ENCODE data around the gene ONECUT3. TPM values are rescaled to one million over a fixed set of nuclear protein-coding genes. Genes with fewer than 3 reads are reported as not detected.

The ONECUT3 gene
- total RNA-seq, 5 donors from 2014 or later (not counting 1 experiment from before 2014, with no cell fraction given): 0.03 TPM; not detected in 3

DNA sequence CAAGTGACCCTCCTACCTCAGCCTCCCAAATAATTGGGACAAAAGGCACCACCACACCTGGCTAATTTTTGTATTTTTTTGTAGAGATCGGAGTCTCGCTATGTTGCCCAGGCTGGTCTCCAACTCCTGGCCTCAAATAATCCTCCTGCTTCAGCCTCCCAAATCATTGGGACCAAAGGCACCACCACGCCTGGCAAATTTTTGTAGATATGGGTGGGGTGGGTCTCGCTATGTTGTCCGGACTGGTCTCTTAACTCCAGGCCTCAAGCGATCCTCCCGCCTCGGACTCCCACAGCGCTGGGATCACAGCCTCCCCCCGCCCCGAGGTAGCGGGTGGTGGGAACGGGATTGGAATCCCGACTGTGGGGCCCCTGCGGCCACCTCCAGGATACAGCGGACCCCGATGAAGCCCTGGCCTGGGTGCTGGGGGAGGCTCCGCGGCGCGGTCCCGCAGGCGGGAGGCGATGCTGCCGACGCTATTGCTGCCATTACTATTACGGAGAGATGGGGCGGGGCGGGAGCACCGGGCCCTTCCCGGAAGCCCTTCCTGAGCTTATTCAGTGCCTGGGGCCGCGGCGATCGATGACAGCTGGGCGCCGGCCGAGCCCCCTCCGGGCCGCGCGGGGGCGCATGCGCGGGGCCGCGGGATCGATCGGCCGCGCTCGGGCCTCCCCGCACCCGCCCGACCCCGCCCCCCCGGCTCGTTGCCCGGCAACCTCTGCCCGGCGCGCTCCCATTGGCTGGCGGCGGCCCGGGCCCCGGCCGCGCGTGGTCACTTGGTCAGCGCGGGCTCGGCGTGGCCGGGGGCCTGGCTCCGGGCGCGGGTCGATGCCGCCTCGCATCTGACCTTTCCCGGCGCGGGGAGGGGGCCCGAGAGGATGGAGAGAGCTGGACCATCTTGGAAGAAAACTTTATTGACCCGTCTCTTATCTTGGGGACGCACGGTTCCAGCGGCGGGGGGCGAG lies 27.9 kb upstream of the ONECUT3 start:
- no peaks in the 10 kb centered on the region for H3K36me3 ChIP-seq (ENCODE audit: control insufficient read depth in 2 of 2, extremely low read depth in 1 of 2, insufficient read depth in 1 of 2, low read length in 1 of 2)
- WGBS (ENCODE audit: insufficient coverage): 8% methylated on average over 86 of the region's 90 CpGs
- ATAC-seq (replicated peaks in 1 of 4) (peak; percentile 48 to 80 (median 70)), DNase-seq (peak in 7 of 35 experiments; percentile 6 to 48 (median 15))
- Mint-ChIP-seq H3K27ac (no peak overlapping the region), H3K4me3 (peak overlapping the region; percentile 51 to 66 (median 54)), H3K36me3 (no peaks in the 10 kb centered on the region), H3K4me1 (peaks cover 0 to 7% (median 5%) of the 10 kb centered on the region in 3 donors), H3K9me3 (no peaks in the 10 kb centered on the region), H3K27me3 (peaks cover 32 to 55% of the 10 kb centered on the region in 2 donors)
- H3K27me3 ChIP-seq (replicated peaks in 1 of 2; ENCODE audit: control insufficient read depth in 2 of 2, extremely low read depth in 1 of 2, insufficient read depth in 2 of 2, low read length in 1 of 2): peaks cover 13 to 88% of the 10 kb centered on the region in 2 experiments
- H3K27ac ChIP-seq (ENCODE audit: low read length): no peak overlapping the region
- no peaks in the 10 kb centered on the region for H3K9me3 ChIP-seq
- ChIA-PET CTCF (no interaction called here), POLR2A (interaction anchor here in 1 of 2 donors (0.5 kb wide), 1 partner anchor 10 kb away, joined by 3 read pairs; no protein-coding TSS in a partner anchor)
- H3K4me3 ChIP-seq (ENCODE audit: control insufficient read depth in 1 of 2, extremely low read depth in 1 of 2, low read length in 1 of 2): peak overlapping the region; percentile 26 to 47
- H3K4me1 ChIP-seq (ENCODE audit: control insufficient read depth in 1 of 2, extremely low read depth in 1 of 2, insufficient read depth in 2 of 2, low read length in 2 of 2): peaks cover 0 to 14% of the 10 kb centered on the region in 2 experiments

DNA sequence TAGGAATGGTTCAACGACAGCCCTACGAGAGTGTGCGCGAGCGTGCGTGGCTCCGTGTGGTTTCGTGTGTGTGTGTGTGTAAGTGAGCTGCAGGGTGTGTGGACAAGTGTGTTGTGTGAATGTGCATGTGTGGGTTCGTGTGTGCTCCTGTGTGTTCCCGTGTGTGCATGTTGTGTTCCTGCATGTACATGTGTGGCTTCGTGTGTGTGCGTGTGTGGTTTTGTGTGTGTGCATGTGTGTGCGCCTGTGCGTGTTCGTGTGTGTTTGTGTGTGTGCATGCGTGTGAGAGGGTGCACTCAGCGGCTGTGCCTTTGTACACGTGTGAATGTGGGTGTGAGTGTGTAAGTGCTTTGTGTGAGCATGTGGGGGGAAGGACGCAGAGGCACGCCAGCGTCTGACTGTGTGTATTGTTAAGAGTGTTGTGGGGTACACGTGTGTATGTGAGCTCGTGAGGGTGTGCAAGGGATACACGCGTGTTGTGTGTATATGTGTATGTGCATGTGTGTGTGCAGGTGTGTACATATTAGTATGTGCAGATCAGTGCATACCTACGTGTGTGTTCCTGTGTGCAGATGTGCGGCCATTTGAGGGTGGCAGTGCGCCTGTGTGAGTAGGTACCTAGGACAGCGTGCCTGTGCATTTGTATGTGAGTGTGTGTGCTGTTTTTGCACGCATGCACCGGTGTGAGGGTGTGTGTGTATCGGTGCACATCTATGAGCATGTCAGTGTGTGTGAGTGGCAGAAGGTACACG lies 24.3 kb upstream of the ONECUT3 start:
- Histone ChIP-seq H3K4me1 (ENCODE audit: control insufficient read depth in 1 of 2, extremely low read depth in 1 of 2, insufficient read depth in 2 of 2, low read length in 2 of 2) (peaks cover 0 to 14% of the 10 kb centered on the region in 2 experiments), H3K9me3 (no peaks in the 10 kb centered on the region), H3K27ac (ENCODE audit: low read length) (no peak overlapping the region), H3K4me3 (ENCODE audit: control insufficient read depth in 1 of 2, extremely low read depth in 1 of 2, low read length in 1 of 2) (no peak overlapping the region), H3K27me3 (replicated peaks in 1 of 2; ENCODE audit: control insufficient read depth in 2 of 2, extremely low read depth in 1 of 2, insufficient read depth in 2 of 2, low read length in 1 of 2) (peaks cover 13 to 88% of the 10 kb centered on the region in 2 experiments), H3K36me3 (ENCODE audit: control insufficient read depth in 2 of 2, extremely low read depth in 1 of 2, insufficient read depth in 1 of 2, low read length in 1 of 2) (no peaks in the 10 kb centered on the region)
- Mint-ChIP-seq H3K36me3 (no peaks in the 10 kb centered on the region), H3K27ac (no peak overlapping the region), H3K27me3 (peaks cover 21 to 58% of the 10 kb centered on the region in 2 donors), H3K4me3 (no peak overlapping the region), H3K9me3 (no peaks in the 10 kb centered on the region), H3K4me1 (peaks cover 0 to 5% (median 4%) of the 10 kb centered on the region in 3 donors)
- no peak for DNase-seq
- WGBS (ENCODE audit: insufficient coverage): 91% methylated on average over 33 of the region's 33 CpGs
- ATAC-seq (replicated peaks in 1 of 4): no peak
- ChIA-PET CTCF (interaction anchor here in 1 of 2 donors (0.5 to 0.7 kb wide), 2 partner anchors 412 to 727 kb away, joined by 3 to 7 read pairs; no protein-coding TSS in a partner anchor), POLR2A (no interaction called here)

DNA sequence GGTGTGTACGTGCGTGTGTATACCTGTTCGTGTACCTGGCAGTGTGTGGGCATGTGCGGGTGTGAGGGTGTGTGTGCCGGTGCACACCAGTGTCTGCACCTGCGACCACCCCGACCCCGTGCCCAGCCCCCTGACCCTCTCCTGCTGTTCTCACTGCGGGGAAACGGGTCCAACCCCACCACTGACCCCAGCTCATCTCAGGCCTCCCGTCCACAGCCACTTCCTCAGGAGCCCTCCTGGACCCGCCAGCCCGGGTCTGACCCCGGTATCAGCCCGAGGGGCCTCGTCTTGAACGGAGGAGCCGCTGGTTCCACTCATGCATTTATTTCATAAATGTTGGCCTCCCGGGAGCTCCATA lies 23.8 kb upstream of the ONECUT3 start:
- Histone ChIP-seq H3K36me3 (ENCODE audit: control insufficient read depth in 2 of 2, extremely low read depth in 1 of 2, insufficient read depth in 1 of 2, low read length in 1 of 2) (no peaks in the 10 kb centered on the region), H3K27ac (ENCODE audit: low read length) (no peak overlapping the region), H3K4me3 (ENCODE audit: control insufficient read depth in 1 of 2, extremely low read depth in 1 of 2, low read length in 1 of 2) (no peak overlapping the region), H3K27me3 (replicated peaks in 1 of 2; ENCODE audit: control insufficient read depth in 2 of 2, extremely low read depth in 1 of 2, insufficient read depth in 2 of 2, low read length in 1 of 2) (peaks cover 13 to 91% of the 10 kb centered on the region in 2 experiments), H3K9me3 (no peaks in the 10 kb centered on the region), H3K4me1 (ENCODE audit: control insufficient read depth in 1 of 2, extremely low read depth in 1 of 2, insufficient read depth in 2 of 2, low read length in 2 of 2) (peaks cover 0 to 14% of the 10 kb centered on the region in 2 experiments)
- H3K27ac Mint-ChIP-seq: no peak overlapping the region
- DNase-seq: no peak
- H3K36me3 Mint-ChIP-seq: no peaks in the 10 kb centered on the region
- peaks cover 24 to 63% of the 10 kb centered on the region in 2 donors for H3K27me3 Mint-ChIP-seq
- no peaks in the 10 kb centered on the region for H3K9me3 Mint-ChIP-seq
- ChIA-PET CTCF (interaction anchor here in 1 of 2 donors (0.5 kb wide), 1 partner anchor 726 kb away, joined by 7 read pairs; no protein-coding TSS in a partner anchor), POLR2A (no interaction called here)
- no peak for ATAC-seq (replicated peaks in 1 of 4)
- peaks cover 0 to 5% (median 4%) of the 10 kb centered on the region in 3 donors for H3K4me1 Mint-ChIP-seq
- H3K4me3 Mint-ChIP-seq: no peak overlapping the region
- 95% methylated on average over 10 of the region's 19 CpGs for WGBS (ENCODE audit: insufficient coverage)

DNA sequence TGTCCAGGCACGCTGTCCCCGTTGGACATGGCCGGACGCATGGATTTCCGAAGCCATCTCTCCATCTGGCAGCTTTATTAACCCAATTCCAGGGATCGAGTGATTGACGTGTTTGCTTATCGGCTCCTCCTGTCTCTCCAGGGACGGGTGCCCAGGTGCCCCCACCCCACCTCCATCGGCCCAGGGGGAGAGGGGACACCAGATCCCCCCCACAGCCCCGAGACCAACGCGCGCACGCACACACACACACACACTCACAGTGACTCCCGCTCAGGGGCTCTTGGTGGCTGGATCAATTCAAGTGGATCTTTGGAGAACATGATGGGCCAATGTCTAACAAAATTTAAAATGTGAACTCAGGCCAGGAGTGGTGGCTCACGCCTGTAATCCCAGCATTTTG lies 23.1 kb upstream of the ONECUT3 start:
- no peaks in the 10 kb centered on the region for H3K9me3 Mint-ChIP-seq
- no peak for DNase-seq
- peaks cover 0 to 5% (median 4%) of the 10 kb centered on the region in 3 donors for H3K4me1 Mint-ChIP-seq
- H3K27me3 Mint-ChIP-seq: peaks cover 26 to 61% of the 10 kb centered on the region in 2 donors
- Histone ChIP-seq H3K27me3 (replicated peaks in 1 of 2; ENCODE audit: control insufficient read depth in 2 of 2, extremely low read depth in 1 of 2, insufficient read depth in 2 of 2, low read length in 1 of 2) (peaks cover 10 to 91% of the 10 kb centered on the region in 2 experiments), H3K27ac (ENCODE audit: low read length) (no peak overlapping the region), H3K9me3 (no peaks in the 10 kb centered on the region), H3K4me1 (ENCODE audit: control insufficient read depth in 1 of 2, extremely low read depth in 1 of 2, insufficient read depth in 2 of 2, low read length in 2 of 2) (peaks cover 0 to 12% of the 10 kb centered on the region in 2 experiments), H3K36me3 (ENCODE audit: control insufficient read depth in 2 of 2, extremely low read depth in 1 of 2, insufficient read depth in 1 of 2, low read length in 1 of 2) (no peaks in the 10 kb centered on the region), H3K4me3 (ENCODE audit: control insufficient read depth in 1 of 2, extremely low read depth in 1 of 2, low read length in 1 of 2) (no peak overlapping the region)
- ChIA-PET POLR2A (interaction anchor here in 1 of 2 donors (0.7 kb wide), 1 partner anchor 650 kb away, joined by 3 read pairs; no protein-coding TSS in a partner anchor), CTCF (no interaction called here)
- 98% methylated on average over 8 of the region's 17 CpGs for WGBS (ENCODE audit: insufficient coverage)
- H3K36me3 Mint-ChIP-seq: no peaks in the 10 kb centered on the region
- H3K4me3 Mint-ChIP-seq: no peak overlapping the region
- ATAC-seq (replicated peaks in 1 of 4): no peak
- no peak overlapping the region for H3K27ac Mint-ChIP-seq

DNA sequence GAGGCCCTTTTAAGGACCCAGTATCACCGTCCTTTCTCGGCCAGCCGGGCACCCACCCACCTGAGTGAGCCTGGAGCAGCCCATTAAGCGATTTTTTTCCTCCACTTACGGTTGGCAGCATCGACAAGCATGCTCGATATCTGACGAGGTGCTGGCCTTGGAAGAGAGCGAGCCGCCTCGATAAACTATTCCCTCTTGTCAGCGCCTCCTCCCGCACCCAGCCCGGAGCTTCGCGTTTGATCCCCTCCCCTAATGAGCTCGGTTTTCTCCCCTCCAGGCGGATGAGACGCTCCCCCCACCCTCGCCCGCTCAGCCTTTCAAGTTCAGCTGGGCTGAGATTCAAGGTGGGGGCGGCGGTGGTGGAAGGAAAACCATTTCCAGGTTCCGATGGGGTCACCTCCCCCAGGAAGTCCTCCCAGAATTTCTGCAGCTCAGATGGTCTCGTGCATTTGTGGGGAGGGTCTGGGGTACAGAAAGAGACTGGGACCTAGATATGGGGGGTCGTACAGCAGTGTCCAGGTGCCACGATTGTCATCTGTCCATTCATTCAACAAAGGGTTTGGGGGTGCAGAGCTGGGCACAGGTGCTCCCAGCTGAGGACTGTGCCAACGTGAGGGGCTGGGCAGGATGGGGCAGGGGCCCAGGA lies 18.9 kb upstream of the ONECUT3 start:
- Mint-ChIP-seq H3K27ac (no peak overlapping the region), H3K4me1 (no peaks in the 10 kb centered on the region), H3K27me3 (peaks cover 25 to 68% of the 10 kb centered on the region in 2 donors), H3K9me3 (no peaks in the 10 kb centered on the region), H3K36me3 (no peaks in the 10 kb centered on the region), H3K4me3 (no peak overlapping the region)
- Histone ChIP-seq H3K36me3 (ENCODE audit: control insufficient read depth in 2 of 2, extremely low read depth in 1 of 2, insufficient read depth in 1 of 2, low read length in 1 of 2) (no peaks in the 10 kb centered on the region), H3K9me3 (no peaks in the 10 kb centered on the region), H3K4me1 (ENCODE audit: control insufficient read depth in 1 of 2, extremely low read depth in 1 of 2, insufficient read depth in 2 of 2, low read length in 2 of 2) (no peaks in the 10 kb centered on the region), H3K4me3 (ENCODE audit: control insufficient read depth in 1 of 2, extremely low read depth in 1 of 2, low read length in 1 of 2) (no peak overlapping the region), H3K27me3 (replicated peaks in 1 of 2; ENCODE audit: control insufficient read depth in 2 of 2, extremely low read depth in 1 of 2, insufficient read depth in 2 of 2, low read length in 1 of 2) (peaks cover 0 to 90% of the 10 kb centered on the region in 2 experiments), H3K27ac (ENCODE audit: low read length) (no peak overlapping the region)
- WGBS (ENCODE audit: insufficient coverage): 26% methylated on average over 18 of the region's 28 CpGs
- DNase-seq: no peak
- ChIA-PET CTCF (no interaction called here), POLR2A (no interaction called here)
- no peak for ATAC-seq (replicated peaks in 1 of 4)

DNA sequence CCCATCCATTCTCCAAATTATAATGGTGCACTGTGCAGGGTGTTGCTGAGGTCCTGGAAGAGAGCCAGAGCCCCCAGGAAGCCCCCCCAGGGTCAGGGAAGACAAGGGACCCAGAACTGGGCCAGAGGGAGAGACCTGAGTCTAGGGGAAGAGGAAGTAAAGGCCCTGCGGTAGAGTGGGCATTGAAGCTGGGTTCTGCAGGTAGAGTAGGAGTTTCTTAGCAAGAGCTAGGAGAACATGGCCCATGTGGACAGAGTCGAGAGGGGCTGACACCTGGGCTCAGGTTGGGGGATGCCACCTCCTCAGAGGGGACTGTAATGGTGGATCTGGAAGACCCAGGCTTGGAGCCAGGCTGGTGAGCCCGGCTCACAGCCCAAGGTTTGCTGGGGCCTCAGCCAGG lies 17.0 kb upstream of the ONECUT3 start:
- Mint-ChIP-seq H3K27ac (no peak overlapping the region), H3K27me3 (peaks cover 30 to 62% of the 10 kb centered on the region in 2 donors)
- CTCF ChIA-PET: no interaction called here

More for the DNA sequence above, 17.0 kb upstream of the ONECUT3 start:
- Mint-ChIP-seq H3K4me1 (no peaks in the 10 kb centered on the region), H3K9me3 (no peaks in the 10 kb centered on the region), H3K36me3 (no peaks in the 10 kb centered on the region), H3K4me3 (no peak overlapping the region)
- POLR2A ChIA-PET: no interaction called here
- no peak for DNase-seq
- 63% methylated on average over 2 of the region's 3 CpGs for WGBS (ENCODE audit: insufficient coverage)
- H3K36me3 ChIP-seq (ENCODE audit: control insufficient read depth in 2 of 2, extremely low read depth in 1 of 2, insufficient read depth in 1 of 2, low read length in 1 of 2): no peaks in the 10 kb centered on the region
- no peaks in the 10 kb centered on the region for H3K4me1 ChIP-seq (ENCODE audit: control insufficient read depth in 1 of 2, extremely low read depth in 1 of 2, insufficient read depth in 2 of 2, low read length in 2 of 2)
- no peak overlapping the region for H3K4me3 ChIP-seq (ENCODE audit: control insufficient read depth in 1 of 2, extremely low read depth in 1 of 2, low read length in 1 of 2)
- H3K27me3 ChIP-seq (replicated peaks in 1 of 2; ENCODE audit: control insufficient read depth in 2 of 2, extremely low read depth in 1 of 2, insufficient read depth in 2 of 2, low read length in 1 of 2): peaks cover 8 to 76% of the 10 kb centered on the region in 2 experiments
- no peaks in the 10 kb centered on the region for H3K9me3 ChIP-seq
- no peak for ATAC-seq (replicated peaks in 1 of 4)
- H3K27ac ChIP-seq (ENCODE audit: low read length): no peak overlapping the region
